EL (cell line): ENCODE data around the gene OOSP3.
A peak's percentile ranks its signal among the peaks of the same experiment; 100 is the strongest.
"Not testable (repeated sequence)": the region's sequence is repeated elsewhere in the genome, so short reads cannot be mapped to it uniquely, and the experiment has no call there.

Experiments used
- DNase-seq: peaks from one replicate; pipeline ENCODE4 v3.0.0-alpha.2; 2016

The OOSP3 gene

GRCh38 chr11:59878575-59878974 is at the start of gene OOSP3:
Gene OOSP3 (plus strand): TSS chr11:59878782. CDS start chr11:59878809, 27 bp downstream.
- DNase-seq, result no peak

- no peak for DNase-seq
Measured at GRCh38 chr11:59829358-59829757, 49.2 kb upstream of the OOSP3 start.

GRCh38 chr11:59833602-59834001 is 45.0 kb upstream of the OOSP3 start:
- no peak for DNase-seq

GRCh38 chr11:59839615-59840014 is 39.0 kb upstream of the OOSP3 start:
- no peak for DNase-seq

- DNase-seq, result no peak
Measured at GRCh38 chr11:59841514-59841913, 37.1 kb upstream of the OOSP3 start.

- no peak for DNase-seq
Measured at GRCh38 chr11:59842316-59842715, 36.3 kb upstream of the OOSP3 start.

- DNase-seq, result no peak
Measured at GRCh38 chr11:59845399-59845798, 33.2 kb upstream of the OOSP3 start, which contains the start of gene CBLIF. Gene CBLIF (minus strand): TSS chr11:59845499. CDS start chr11:59845453, 46 bp downstream.

- no peak for DNase-seq
Measured at GRCh38 chr11:59846556-59846955, 32.0 kb upstream of the OOSP3 start.

- no peak for DNase-seq
Measured at GRCh38 chr11:59847626-59848025, 31.0 kb upstream of the OOSP3 start.

GRCh38 chr11:59848439-59848838 is 30.1 kb upstream of the OOSP3 start:
- DNase-seq, result not testable (repeated sequence)

GRCh38 chr11:59849129-59849528 is 29.5 kb upstream of the OOSP3 start:
- no peak for DNase-seq

GRCh38 chr11:59849551-59849950 is 29.0 kb upstream of the OOSP3 start:
- DNase-seq, result not testable (repeated sequence)

- DNase-seq, result not testable (repeated sequence)
Measured at GRCh38 chr11:59851416-59851815, 27.2 kb upstream of the OOSP3 start.

GRCh38 chr11:59854871-59855270 is 23.7 kb upstream of the OOSP3 start:
- DNase-seq, result no peak

- peak; percentile 24 for DNase-seq
Measured at GRCh38 chr11:59857439-59858434, 20.8 kb upstream of the OOSP3 start.

GRCh38 chr11:59859673-59860072 is 18.9 kb upstream of the OOSP3 start:
- DNase-seq, result no peak

GRCh38 chr11:59862252-59862651 is 16.3 kb upstream of the OOSP3 start:
- no peak for DNase-seq

- DNase-seq, result no peak
Measured at GRCh38 chr11:59865031-59865430, 13.6 kb upstream of the OOSP3 start.

- no peak for DNase-seq
Measured at GRCh38 chr11:59866397-59866796, 12.2 kb upstream of the OOSP3 start, which contains the start of gene TCN1. Gene TCN1 (minus strand): TSS chr11:59866487. CDS start chr11:59866470, 17 bp downstream.

GRCh38 chr11:59866836-59867235 is 11.7 kb upstream of the OOSP3 start:
- DNase-seq, result no peak

GRCh38 chr11:59867946-59868345 is 10.6 kb upstream of the OOSP3 start:
- no peak for DNase-seq

GRCh38 chr11:59872076-59872475 is 6.5 kb upstream of the OOSP3 start:
- no peak for DNase-seq

GRCh38 chr11:59875856-59876519 is 2.6 kb upstream of the OOSP3 start:
- no peak for DNase-seq

- DNase-seq, result no peak
Measured at GRCh38 chr11:59877325-59877724, 1.3 kb upstream of the OOSP3 start.
